GM12878 (cell line): ENCODE measurements around the gene MKNK1.

Experiments used
- BACH1 ChIP-seq: fragments of 450-650 bp; IDR thresholded peaks from 2 replicates; pipeline ENCODE4 v1.6.1; 2017; ENCODE audit warnings: mild to moderate bottlenecking, borderline replicate concordance
- CTCF ChIP-seq, 3 experiments: IDR thresholded peaks in 2 of 3; conservative IDR thresholded peaks in 1 of 3; 2 replicates each; pipeline ENCODE4 v1.5.1; 2011; ENCODE audit warnings: low read depth in 3 of 3, low read length in 3 of 3, mild to moderate bottlenecking in 3 of 3, control low read depth in 2 of 3, moderate library complexity in 2 of 3, inconsistent platforms in 1 of 3, mixed read lengths in 1 of 3; ENCODE audit not compliant: control insufficient read depth in 2 of 3, insufficient read depth in 1 of 3; ENCODE audit errors: extremely low read depth in 1 of 3
- EGR1 ChIP-seq, 2 experiments: IDR thresholded peaks; 1 replicate in 1 of 2; 2 replicates in 1 of 2; pipeline ENCODE4 v1.6.1; 2011 to 2012; ENCODE audit warnings: low read depth in 2 of 2, low read length in 2 of 2, borderline replicate concordance in 1 of 2, mild to moderate bottlenecking in 1 of 2, moderate library complexity in 1 of 2
- ETV6 ChIP-seq, 2 experiments: fragments of 450-650 bp in 1 of 2; IDR thresholded peaks in 1 of 2; conservative IDR thresholded peaks in 1 of 2; 2 replicates each; pipeline ENCODE4 v1.6.1; 2014; ENCODE audit warnings: antibody characterized with exemption in 1 of 2, borderline replicate concordance in 1 of 2, low read depth in 1 of 2, mild to moderate bottlenecking in 1 of 2, moderate library complexity in 1 of 2
- EZH2 ChIP-seq: IDR thresholded peaks from 2 replicates; pipeline ENCODE4 v1.6.1; 2012; ENCODE audit warnings: low read depth, mild to moderate bottlenecking, control low read depth, inconsistent platforms, low read length, borderline replicate concordance; ENCODE audit not compliant: control insufficient read depth
- HCFC1 ChIP-seq: fragments of 150-350 bp; IDR thresholded peaks from 2 replicates; pipeline ENCODE4 v1.6.1; 2014; ENCODE audit warnings: low read length
- MAX ChIP-seq: IDR thresholded peaks from 2 replicates; pipeline ENCODE4 v1.6.1; 2012; ENCODE audit warnings: low read depth, low read length, improper control_type of control experiment
- NFIC ChIP-seq: IDR thresholded peaks from 2 replicates; pipeline ENCODE4 v1.6.1; 2012; ENCODE audit warnings: low read depth, mild to moderate bottlenecking, inconsistent platforms, low read length, moderate library complexity
- POLR2A ChIP-seq: IDR thresholded peaks from 2 replicates; pipeline ENCODE4 v1.6.1; 2011; ENCODE audit warnings: low read depth, mild to moderate bottlenecking, low read length
- POLR2AphosphoS5 ChIP-seq: IDR thresholded peaks from 2 replicates; pipeline ENCODE4 v1.6.1; 2011; ENCODE audit warnings: mild to moderate bottlenecking, low read length, inconsistent platforms
- SMARCA5 ChIP-seq: fragments of 450-650 bp; IDR thresholded peaks from 2 replicates; pipeline ENCODE4 v1.6.1; 2017; ENCODE audit warnings: mild to moderate bottlenecking
- YY1 ChIP-seq: IDR thresholded peaks from 2 replicates; pipeline ENCODE4 v1.6.1; 2011; ENCODE audit warnings: low read depth, mild to moderate bottlenecking, low read length
- ZBTB11 ChIP-seq: fragments of 450-650 bp; formaldehyde crosslinking; IDR thresholded peaks from 2 replicates; pipeline ENCODE4 v1.5.0; 2022; ENCODE audit warnings: mild to moderate bottlenecking, missing genetic modification characterization
- ZNF207 ChIP-seq: fragments of 450-650 bp; IDR thresholded peaks from 2 replicates; pipeline ENCODE4 v1.6.1; 2014; ENCODE audit warnings: antibody characterized with exemption, mild to moderate bottlenecking, borderline replicate concordance

GRCh38 chr1:46525253-46525983, 78.7 kb downstream of the MKNK1 start:
- TF ChIP-seq ETV6 (conservative IDR thresholded peaks at IDR 0.05 in 1 of 2, IDR thresholded peaks at IDR 0.05 in 1 of 2; ENCODE audit: borderline replicate concordance in 1 of 2, low read depth in 1 of 2) (no peak), EGR1 (IDR thresholded peaks at IDR 0.05; ENCODE audit: borderline replicate concordance in 1 of 2, low read depth in 2 of 2, low read length in 2 of 2) (no peak), HCFC1 (no peak), POLR2AphosphoS5 (no peak), CTCF (IDR thresholded peaks at IDR 0.05 in 2 of 3, conservative IDR thresholded peaks at IDR 0.05 in 1 of 3; ENCODE audit: control insufficient read depth in 2 of 3, extremely low read depth in 1 of 3, insufficient read depth in 1 of 3, low read depth in 3 of 3, low read length in 3 of 3) (no peak), POLR2A (no peak), EZH2 (no peak), SMARCA5 (no peak), ZNF207 (no peak), BACH1 (no peak), NFIC (no peak), YY1 (no peak), MAX (no peak), ZBTB11 (no peak)
